ENCODE measurements around the gene PROP1. TPM values are rescaled to one million over a fixed set of nuclear protein-coding genes. Genes with fewer than 3 reads are reported as not detected.

PROP1 gene
- polyA plus RNA-seq, 1 donor from 2014 or later, result not detected

GRCh38 chr5:177967221-177967887, 28.7 kb downstream of the PROP1 start:
- no peak overlapping the region for H3K4me3 ChIP-seq (ENCODE audit: low read length)
- no peak overlapping the region for H3K4me2 ChIP-seq (ENCODE audit: low read length)
- no peaks in the 10 kb centered on the region for H3F3A ChIP-seq (ENCODE audit: insufficient read depth, low read length, poor library complexity, severe bottlenecking)
- H3K9me3 ChIP-seq (ENCODE audit: low read length), result no peaks in the 10 kb centered on the region
- no peak overlapping the region for H2AFZ ChIP-seq (ENCODE audit: low read depth, low read length)
- H3K36me3 ChIP-seq (ENCODE audit: insufficient read depth, low read length), result no peaks in the 10 kb centered on the region
- H4K20me1 ChIP-seq (ENCODE audit: insufficient read depth), result no peaks in the 10 kb centered on the region
- H3K79me2 ChIP-seq (replicated peaks; ENCODE audit: insufficient read depth, low read length), result no peaks in the 10 kb centered on the region
- no peaks in the 10 kb centered on the region for H3K9me2 ChIP-seq (ENCODE audit: insufficient read depth, low read length)
- TF ChIP-seq MXI1 (conservative IDR thresholded peaks at IDR 0.05; ENCODE audit: poor library complexity, severe bottlenecking) (no peak), EZH2 (IDR thresholded peaks at IDR 0.05; ENCODE audit: borderline replicate concordance, insufficient read depth, low read length, poor library complexity, severe bottlenecking) (no peak), POLR2AphosphoS5 (IDR thresholded peaks at IDR 0.05) (no peak), RAD21 (conservative IDR thresholded peaks at IDR 0.05) (no peak)
- H3K27ac ChIP-seq (ENCODE audit: low read length), result no peak overlapping the region
- no peaks in the 10 kb centered on the region for H3K27me3 ChIP-seq (ENCODE audit: insufficient read depth, low read depth, low read length)
- H3K9ac ChIP-seq (ENCODE audit: low read length), result no peak overlapping the region

- no peaks in the 10 kb centered on the region for H3K9me2 ChIP-seq (ENCODE audit: insufficient read depth, low read length)
- H3K4me2 ChIP-seq (ENCODE audit: low read length), result no peak overlapping the region
- H3K9me3 ChIP-seq (ENCODE audit: low read length), result no peaks in the 10 kb centered on the region
- H3K27ac ChIP-seq (ENCODE audit: low read length), result no peak overlapping the region
- no peak for TF ChIP-seq TAF1 (IDR thresholded peaks at IDR 0.05; ENCODE audit: low read depth)
- no peak for TF ChIP-seq RAD21 (conservative IDR thresholded peaks at IDR 0.05)
- TF ChIP-seq CTCF (IDR thresholded peaks at IDR 0.05; ENCODE audit: poor library complexity, severe bottlenecking), result no peak
- TF ChIP-seq REST (IDR thresholded peaks at IDR 0.05; ENCODE audit: borderline replicate concordance), result no peak
- no peak for TF ChIP-seq EZH2 (IDR thresholded peaks at IDR 0.05; ENCODE audit: borderline replicate concordance, insufficient read depth, low read length, poor library complexity, severe bottlenecking)
- no peak for TF ChIP-seq POLR2AphosphoS5 (IDR thresholded peaks at IDR 0.05)
- TF ChIP-seq SMC3 (conservative IDR thresholded peaks at IDR 0.05; ENCODE audit: poor library complexity), result no peak
- TF ChIP-seq MXI1 (conservative IDR thresholded peaks at IDR 0.05; ENCODE audit: poor library complexity, severe bottlenecking), result no peak
- no peak for TF ChIP-seq EP300 (conservative IDR thresholded peaks at IDR 0.05; ENCODE audit: poor library complexity, severe bottlenecking)
- H3K27me3 ChIP-seq (ENCODE audit: insufficient read depth, low read depth, low read length), result no peaks in the 10 kb centered on the region
- H3F3A ChIP-seq (ENCODE audit: insufficient read depth, low read length, poor library complexity, severe bottlenecking), result no peaks in the 10 kb centered on the region
- H4K20me1 ChIP-seq (ENCODE audit: insufficient read depth), result no peaks in the 10 kb centered on the region
- no peaks in the 10 kb centered on the region for H3K36me3 ChIP-seq (ENCODE audit: insufficient read depth, low read length)
- H3K9ac ChIP-seq (ENCODE audit: low read length), result no peak overlapping the region
- H2AFZ ChIP-seq (ENCODE audit: low read depth, low read length), result no peak overlapping the region
- no peaks in the 10 kb centered on the region for H3K79me2 ChIP-seq (replicated peaks; ENCODE audit: insufficient read depth, low read length)
- H3K4me3 ChIP-seq (ENCODE audit: low read length), result no peak overlapping the region
Measured at GRCh38 chr5:177966839-177967166, 29.2 kb downstream of the PROP1 start.

Measured in neural cell (in vitro differentiated cells).